Skeletal muscle satellite cell (primary cell): ENCODE measurements around the gene ALG12.

Experiments used
- H3K27me3 ChIP-seq: 2 replicates; pipeline ENCODE4 v1.7.0; 2013; ENCODE audit warnings: low read length; ENCODE audit not compliant: control insufficient read depth, insufficient read depth
- H3K36me3 ChIP-seq: 2 replicates; pipeline ENCODE4 v1.7.0; 2013; ENCODE audit warnings: mild to moderate bottlenecking, control low read depth, low read length; ENCODE audit not compliant: insufficient read depth
- H3K4me1 ChIP-seq: 2 replicates; pipeline ENCODE4 v1.7.0; 2013; ENCODE audit warnings: low read length; ENCODE audit not compliant: control insufficient read depth, insufficient read depth
- H3K4me2 ChIP-seq: 2 replicates; pipeline ENCODE4 v1.7.0; 2013; ENCODE audit warnings: mild to moderate bottlenecking, low read length
- H3K4me3 ChIP-seq: 2 replicates; pipeline ENCODE4 v1.7.0; 2013; ENCODE audit warnings: low read length
- H3K9ac ChIP-seq: 2 replicates; pipeline ENCODE4 v1.7.0; 2013; ENCODE audit warnings: mild to moderate bottlenecking, low read depth, low read length, moderate library complexity
- H3K9me3 ChIP-seq: replicated peaks from 2 replicates; pipeline ENCODE4 v1.7.0; 2013; ENCODE audit warnings: mild to moderate bottlenecking, control low read depth, low read length

ALG12 gene

DNA sequence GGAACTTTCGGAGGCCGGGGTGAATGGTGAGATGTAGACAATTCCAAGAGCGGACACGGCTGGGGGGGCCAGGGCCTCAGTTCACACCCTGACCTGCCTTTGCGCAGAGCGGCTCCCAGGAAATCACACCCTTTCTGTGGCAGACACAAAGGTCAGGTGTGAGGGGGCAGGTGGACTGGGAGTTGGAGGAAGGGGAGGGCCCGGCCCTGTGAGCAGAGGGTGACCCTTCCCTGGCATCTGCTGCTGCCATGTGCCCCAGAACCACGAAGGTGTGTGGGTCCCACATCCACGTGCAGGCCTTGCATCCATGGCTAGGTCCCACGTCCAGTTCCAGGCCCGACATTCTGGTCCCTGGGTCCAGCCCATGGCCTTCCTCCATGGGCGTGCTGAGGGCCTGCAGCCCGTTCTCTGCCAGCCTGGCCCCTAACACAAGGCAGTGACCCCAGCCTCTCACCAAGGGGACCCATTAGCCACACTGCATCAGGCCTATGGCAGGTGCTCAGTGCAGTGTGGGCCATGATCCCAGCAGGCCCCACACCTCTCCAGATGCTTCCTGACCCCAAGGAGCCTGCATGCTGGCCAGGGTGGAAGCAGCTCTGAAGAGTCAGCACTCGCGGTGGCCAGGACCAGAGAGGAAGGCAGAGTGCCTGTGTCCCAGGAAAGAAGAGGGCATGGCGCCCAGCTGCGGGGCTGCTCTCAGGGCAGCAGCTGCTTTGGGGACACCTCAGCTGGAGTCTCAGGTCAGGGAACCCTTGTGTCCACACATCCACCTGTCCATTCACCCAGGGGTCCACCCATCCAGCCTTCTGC is 23.5 kb upstream of the ALG12 start:
- Histone ChIP-seq H3K27me3 (no peaks in the 10 kb centered on the region), H3K36me3 (no peaks in the 10 kb centered on the region), H3K4me2 (no peak overlapping the region), H3K9me3 (no peaks in the 10 kb centered on the region), H3K4me1 (peaks cover 22% of the 10 kb centered on the region), H3K4me3 (no peak overlapping the region), H3K9ac (no peak overlapping the region)

DNA sequence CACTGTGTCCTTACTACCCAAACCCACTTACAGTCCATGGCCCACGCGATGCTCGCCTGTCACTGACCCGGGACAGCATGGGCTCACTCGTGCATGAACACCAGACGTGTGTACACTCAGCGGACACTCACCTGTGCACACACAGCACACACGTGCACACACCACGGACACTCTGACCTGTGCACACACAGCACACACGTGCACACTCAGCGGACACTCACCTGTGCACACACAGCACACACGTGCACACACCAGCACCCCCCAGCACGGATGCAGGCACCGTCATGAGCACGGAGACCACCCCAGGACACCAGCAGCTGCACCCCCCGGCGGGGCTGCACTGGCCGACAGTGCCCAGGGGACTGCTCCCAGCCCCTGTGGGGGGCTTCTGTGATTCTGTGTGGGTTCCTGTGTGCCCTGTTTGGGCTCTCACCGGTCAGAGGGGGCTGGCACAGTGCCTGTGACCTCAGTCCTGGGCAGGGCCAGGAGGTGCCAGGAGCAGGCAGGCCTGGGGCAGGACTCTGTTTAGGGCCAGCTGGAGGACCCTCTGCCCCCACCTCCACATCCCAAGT is 20.4 kb upstream of the ALG12 start:
- Histone ChIP-seq H3K4me1 (peaks cover 43% of the 10 kb centered on the region), H3K27me3 (no peaks in the 10 kb centered on the region), H3K4me3 (no peak overlapping the region), H3K4me2 (no peak overlapping the region), H3K36me3 (no peaks in the 10 kb centered on the region), H3K9me3 (no peaks in the 10 kb centered on the region), H3K9ac (no peak overlapping the region)

DNA sequence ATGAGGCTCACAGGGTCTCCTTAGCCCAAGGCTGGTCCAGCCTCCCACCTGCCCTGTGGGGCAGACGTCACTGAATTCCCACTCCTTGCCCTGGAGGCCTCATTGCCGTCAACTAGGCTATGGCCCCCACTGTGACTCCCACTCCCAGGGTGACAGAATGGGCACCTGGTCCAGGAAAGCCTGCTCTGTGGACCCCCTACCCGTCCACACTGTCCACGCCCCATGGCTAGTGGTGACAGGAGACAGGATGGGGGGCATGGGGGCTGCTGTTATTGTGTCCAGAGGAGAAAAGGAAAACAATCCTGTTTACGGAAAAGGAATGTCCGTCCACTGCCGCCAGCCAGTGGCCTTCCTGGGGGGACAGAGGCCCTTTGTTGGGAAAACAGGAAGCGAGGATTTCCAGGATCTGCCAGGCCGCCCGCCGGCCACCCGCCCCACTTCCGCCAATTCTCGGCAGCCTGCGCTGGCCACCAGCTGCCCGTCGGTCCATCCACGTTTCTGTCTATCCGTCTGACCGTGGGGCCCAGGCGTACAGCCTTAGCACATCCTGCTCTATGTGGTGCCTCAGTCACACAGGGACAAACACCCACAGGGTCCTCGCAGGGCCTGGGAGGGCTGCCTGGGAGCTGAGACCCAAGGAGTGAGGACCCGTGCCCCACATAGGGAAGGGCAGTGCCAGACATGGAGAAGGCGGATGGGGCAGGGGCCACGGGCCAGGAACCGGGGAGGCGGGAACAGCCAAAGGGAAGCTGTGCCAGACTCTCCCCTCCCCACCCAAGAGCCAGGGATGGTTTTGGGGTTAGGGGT is 19.7 kb upstream of the ALG12 start:
- Histone ChIP-seq H3K4me3 (no peak overlapping the region), H3K36me3 (no peaks in the 10 kb centered on the region), H3K4me1 (peaks cover 50% of the 10 kb centered on the region), H3K4me2 (no peak overlapping the region), H3K9ac (no peak overlapping the region), H3K27me3 (no peaks in the 10 kb centered on the region), H3K9me3 (no peaks in the 10 kb centered on the region)

DNA sequence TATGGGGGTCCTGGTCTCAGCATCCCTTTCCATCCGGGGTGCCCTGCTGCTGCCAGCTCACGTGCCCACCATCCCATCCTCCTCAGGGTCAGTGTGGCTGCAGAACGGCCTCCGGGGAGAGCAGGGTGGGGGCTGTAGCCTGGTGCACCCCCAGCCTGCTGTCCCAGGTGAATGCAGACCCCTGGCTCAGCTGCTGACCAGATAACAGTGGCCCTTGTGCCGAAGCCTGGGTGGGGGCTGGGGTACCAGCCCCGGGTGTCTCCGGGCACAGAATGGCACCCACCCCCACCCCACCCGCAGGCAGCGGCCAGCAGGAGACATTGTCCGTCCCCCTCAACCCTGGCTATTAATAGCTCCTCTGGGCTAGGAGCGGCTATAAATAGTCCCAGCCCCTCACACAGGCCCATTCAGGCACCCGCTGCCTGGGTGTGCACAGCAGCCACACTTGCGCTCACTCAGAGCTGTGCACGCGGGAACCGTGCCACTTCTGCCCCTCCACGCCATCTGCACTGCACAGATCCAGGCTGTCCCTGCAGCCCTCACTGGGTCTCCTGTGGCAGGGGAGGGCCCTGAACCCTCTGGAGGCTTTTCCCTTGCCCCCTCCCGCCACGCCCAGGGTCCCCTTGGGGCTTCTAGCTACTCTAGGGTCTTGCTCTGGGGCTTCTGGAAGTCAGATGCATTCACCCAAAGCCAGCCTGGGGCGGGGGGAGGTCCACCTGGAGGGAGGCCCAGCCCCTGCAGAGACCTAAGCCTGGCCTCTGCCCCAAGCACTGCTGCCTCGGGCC is 18.9 kb upstream of the ALG12 start:
- H3K27me3 ChIP-seq: no peaks in the 10 kb centered on the region
- no peaks in the 10 kb centered on the region for H3K9me3 ChIP-seq
- H3K9ac ChIP-seq: no peak overlapping the region
- H3K36me3 ChIP-seq: no peaks in the 10 kb centered on the region
- H3K4me2 ChIP-seq: no peak overlapping the region
- no peak overlapping the region for H3K4me3 ChIP-seq
- H3K4me1 ChIP-seq: peaks cover 53% of the 10 kb centered on the region

DNA sequence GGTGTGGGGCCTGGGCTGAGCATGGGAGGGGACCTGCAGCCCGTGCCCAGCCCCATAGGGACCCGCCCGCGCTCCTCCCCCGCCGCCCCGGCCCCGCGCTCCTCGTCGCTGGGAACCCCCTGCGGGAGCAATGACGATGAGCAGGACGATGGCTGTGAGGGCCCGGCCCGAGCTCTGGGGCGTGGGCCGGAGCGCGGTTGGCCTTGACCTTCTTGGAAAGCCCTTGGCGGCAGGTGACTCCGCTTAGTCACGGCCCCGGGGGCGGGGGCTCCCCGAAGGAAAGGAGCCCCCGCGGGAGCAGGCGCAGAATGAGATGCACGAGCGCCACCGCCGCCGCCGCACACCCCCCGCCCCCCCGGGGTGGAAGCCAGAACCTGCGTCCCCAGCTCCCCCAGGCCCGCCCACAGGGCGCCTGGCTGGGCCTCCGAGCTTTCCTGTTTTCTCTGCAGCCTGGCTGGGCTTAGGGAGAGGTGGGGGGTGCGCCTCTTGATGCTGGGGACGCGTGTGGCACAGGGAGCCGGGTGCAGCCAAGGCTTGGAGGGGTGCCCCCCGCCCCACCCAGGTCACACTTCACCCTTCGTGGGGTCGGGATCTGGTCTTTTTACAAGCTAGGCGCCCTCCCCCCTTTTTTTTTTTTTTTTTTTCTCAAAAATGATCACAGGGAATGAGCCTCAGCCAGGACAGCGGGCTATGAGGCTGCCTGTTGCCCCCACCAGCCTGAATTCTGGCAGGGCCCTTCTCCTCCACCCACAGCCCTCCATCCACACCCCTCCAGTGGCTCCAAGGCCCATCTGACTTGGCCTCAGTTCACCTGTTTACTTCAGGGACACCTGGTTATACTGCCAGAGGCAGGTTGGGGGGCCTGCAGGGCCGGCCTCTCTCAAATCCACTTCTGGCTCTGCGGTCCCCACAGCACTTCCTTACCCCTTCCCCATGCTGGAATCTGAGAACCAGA is 18.1 kb upstream of the ALG12 start:
- Histone ChIP-seq H3K27me3 (no peaks in the 10 kb centered on the region), H3K4me1 (peaks cover 53% of the 10 kb centered on the region), H3K36me3 (no peaks in the 10 kb centered on the region), H3K4me3 (no peak overlapping the region), H3K9me3 (no peaks in the 10 kb centered on the region), H3K4me2 (peak overlapping the region; percentile 61), H3K9ac (no peak overlapping the region)

DNA sequence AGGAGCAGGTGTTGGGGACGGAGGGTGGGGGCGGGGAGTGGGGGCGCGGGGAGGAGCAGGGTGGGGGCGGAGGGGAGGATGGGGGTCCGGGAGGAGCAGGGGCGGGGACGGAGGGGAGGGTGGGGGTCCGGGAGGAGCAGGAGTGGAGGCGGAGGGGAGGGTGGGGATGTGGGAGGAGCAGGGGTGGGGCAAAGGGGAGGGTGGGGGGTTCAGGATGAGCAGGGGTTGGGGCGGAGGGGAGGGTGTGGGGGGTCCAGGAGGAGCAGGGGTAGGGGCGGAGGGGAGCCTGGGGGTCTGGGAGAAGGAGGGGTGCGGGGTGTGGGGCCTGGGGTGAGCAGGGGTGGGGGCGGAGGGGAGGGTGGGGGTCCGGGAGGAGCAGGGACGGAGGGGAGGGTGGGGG is 17.3 kb upstream of the ALG12 start:
- no peak overlapping the region for H3K9ac ChIP-seq
- H3K4me3 ChIP-seq: no peak overlapping the region
- H3K4me1 ChIP-seq: peaks cover 56% of the 10 kb centered on the region
- H3K4me2 ChIP-seq: no peak overlapping the region
- H3K27me3 ChIP-seq: no peaks in the 10 kb centered on the region
- H3K9me3 ChIP-seq: no peaks in the 10 kb centered on the region
- H3K36me3 ChIP-seq: no peaks in the 10 kb centered on the region

DNA sequence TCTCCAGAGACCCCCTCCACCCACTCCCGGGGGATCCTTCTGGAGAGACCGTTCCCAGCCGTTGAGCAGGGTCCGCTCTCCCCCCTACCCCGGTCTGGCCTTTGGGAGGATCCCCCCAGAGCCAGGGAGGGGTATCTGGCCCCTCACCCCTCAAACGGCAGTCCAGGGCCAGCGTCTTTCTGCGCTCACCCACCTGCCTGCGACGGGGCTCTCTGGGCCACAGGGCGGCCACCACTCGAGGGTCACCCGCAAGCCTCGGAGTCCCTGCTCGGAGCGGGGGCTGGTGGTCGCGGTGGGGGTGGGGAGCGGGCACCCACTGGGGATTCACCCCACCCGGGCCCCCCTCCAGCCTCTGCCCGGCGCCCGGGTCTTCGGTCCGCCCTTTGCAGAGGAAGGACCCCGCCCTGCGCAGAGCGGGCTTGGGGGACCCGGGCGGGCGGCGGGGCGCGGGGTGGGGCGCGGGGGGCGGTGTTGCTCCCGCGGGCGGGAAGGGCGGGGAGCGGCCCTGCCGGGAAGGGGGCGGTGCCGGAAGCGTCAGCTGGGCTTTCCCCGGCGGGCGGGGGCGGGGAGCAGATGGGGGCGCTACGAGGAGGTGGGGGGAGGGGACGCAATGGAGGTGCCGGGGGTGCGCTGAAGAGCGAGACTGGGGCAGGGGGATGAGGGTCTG is 16.8 kb upstream of the ALG12 start:
- H3K4me1 ChIP-seq: peaks cover 56% of the 10 kb centered on the region
- H3K4me3 ChIP-seq: peak overlapping the region; percentile 60
- no peaks in the 10 kb centered on the region for H3K27me3 ChIP-seq
- no peaks in the 10 kb centered on the region for H3K36me3 ChIP-seq
- H3K4me2 ChIP-seq: peak overlapping the region; percentile 78
- H3K9ac ChIP-seq: peak overlapping the region; percentile 63
- no peaks in the 10 kb centered on the region for H3K9me3 ChIP-seq

DNA sequence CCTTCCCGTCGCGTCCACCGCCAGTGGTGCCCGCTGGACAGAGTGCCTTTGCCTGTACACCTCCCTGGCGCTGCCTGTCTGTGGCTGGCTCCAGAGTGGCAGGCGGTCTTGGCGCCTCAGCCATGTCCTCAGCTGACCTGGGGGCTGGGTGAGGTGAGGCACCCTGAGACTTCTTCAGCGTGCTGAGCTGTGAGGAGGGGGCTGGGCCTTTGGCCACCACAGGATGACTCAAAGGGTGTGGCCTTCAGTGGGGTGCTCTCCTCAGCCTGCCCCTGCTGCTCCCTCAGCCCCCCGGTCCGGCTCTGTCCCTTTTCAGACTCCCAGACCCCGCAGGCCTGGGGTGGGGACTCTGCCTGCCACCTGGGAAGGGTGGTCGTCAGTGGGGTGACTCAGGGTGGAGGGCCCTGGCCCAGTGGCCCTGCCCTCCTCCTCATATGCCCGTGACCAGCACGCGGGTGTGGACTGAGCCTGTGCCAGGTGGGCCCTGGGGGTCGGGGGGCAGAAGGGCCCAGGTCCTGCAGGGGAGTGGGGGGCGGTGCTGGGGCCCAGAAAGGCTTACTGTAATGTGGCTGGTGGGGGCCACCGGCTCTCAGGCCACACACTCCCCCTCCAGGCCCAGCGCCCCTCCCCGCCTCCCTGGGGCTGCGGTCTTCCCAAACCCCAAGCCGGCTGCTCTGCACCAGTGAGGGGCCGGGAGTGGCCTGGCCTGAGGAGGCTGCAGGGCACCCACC is 16.1 kb upstream of the ALG12 start:
- Histone ChIP-seq H3K27me3 (no peaks in the 10 kb centered on the region), H3K9me3 (no peaks in the 10 kb centered on the region), H3K4me3 (peak overlapping the region; percentile 60), H3K36me3 (no peaks in the 10 kb centered on the region), H3K9ac (peak overlapping the region; percentile 63), H3K4me2 (peak overlapping the region; percentile 78), H3K4me1 (peaks cover 50% of the 10 kb centered on the region)

DNA sequence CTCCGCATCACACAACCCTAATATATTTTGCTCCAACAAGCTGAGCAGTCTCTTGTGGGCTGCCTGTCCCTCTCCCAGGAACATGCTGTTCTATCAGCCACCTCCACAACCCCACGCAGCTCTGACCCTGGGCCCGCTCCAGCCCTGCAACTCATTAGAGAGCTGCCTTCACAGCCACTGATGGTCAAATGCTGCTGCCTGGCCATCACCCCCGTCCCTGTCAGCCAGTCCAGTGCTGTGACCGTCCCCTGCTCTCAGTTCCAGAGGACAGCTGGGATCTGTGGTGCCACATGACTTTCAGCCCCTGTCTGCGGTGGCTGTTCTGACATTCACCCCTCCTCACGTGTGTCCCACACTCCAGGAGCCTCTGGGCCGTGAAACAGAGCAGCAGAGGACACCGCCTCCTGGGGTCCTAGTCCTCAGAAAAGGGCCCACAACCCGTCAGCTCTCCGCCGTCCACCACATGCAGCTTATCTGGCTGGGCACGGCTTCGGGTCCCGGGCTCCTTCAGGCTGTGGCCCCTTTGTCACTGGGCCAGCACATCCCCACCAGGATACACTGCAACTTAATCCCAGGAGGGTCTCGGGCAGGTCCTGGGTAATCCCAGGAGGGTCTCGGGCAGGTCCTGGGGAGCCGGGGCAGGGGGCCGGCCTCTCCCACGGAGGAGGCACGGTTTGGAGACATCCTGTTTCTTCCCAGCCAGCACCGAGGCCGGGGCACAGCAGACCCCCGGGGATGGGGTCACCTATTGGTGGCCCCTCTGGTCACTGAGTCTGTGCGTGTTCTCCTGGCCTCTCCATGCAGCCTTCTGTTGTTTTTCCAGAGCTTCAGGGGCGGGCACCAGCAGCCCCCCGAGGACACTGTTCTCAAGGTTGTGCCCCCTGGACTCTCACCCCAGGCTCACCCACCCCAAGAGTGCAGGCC is 15.3 kb upstream of the ALG12 start:
- Histone ChIP-seq H3K27me3 (no peaks in the 10 kb centered on the region), H3K4me3 (peak overlapping the region; percentile 47), H3K9ac (peak overlapping the region; percentile 4), H3K36me3 (no peaks in the 10 kb centered on the region), H3K9me3 (no peaks in the 10 kb centered on the region), H3K4me2 (peak overlapping the region; percentile 78), H3K4me1 (peaks cover 49% of the 10 kb centered on the region)
